ENCODE measurements around the gene INPP5B. TPM values are rescaled to one million over a fixed set of nuclear protein-coding genes. Genes with fewer than 3 reads are reported as not detected.

Gene INPP5B
- total and polyA plus RNA-seq, 9 of the 15 experiments (the other 6 are each of a cell fraction or from before 2014, with no cell fraction given): 14.1 to 28.7 (median 20.9) TPM

DNA sequence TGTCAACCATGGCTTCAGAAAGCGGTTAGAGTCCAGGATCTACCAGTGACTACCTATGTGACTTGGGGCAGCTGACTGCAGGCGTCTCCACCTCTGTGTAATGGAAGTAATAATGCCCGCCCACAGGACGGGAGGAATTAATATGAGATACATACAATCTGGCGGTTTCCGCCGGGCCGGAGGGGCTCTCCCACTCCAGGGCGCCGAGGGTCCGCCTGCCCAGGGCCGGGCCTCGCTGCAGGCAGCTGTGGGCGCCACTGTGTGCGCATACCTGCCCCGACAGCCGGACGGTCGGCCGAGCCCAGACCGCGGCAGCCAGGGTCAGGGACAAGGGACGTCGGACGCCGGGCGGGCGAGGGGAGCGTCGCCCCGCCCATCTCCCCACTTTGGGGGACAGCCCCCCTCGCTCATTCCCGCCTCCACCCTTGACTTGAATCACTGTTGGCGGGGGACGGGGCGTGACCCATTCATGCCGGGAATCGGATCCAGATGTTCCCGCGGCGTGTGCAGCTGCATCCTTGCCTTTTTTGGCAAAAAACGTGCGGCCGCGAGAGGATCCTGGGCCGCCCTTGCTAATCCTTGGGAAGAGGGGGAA, 49.0 kb upstream of the INPP5B start (continued):
- TF ChIP-seq STAT5A (IDR thresholded peaks at IDR 0.05; ENCODE audit: borderline replicate concordance, low read length) (no peak), ZNF75A (CRISPR knock-in tag; IDR thresholded peaks at IDR 0.05) (no peak), STAT5B (CRISPR knock-in tag; IDR thresholded peaks at IDR 0.05) (no peak), SAFB2 (IDR thresholded peaks at IDR 0.05; ENCODE audit: borderline replicate concordance, low read depth, low read length, severe bottlenecking) (no peak), MEF2A (IDR thresholded peaks at IDR 0.05; ENCODE audit: control insufficient read depth, low read depth, low read length) (no peak), KAT7 (CRISPR knock-in tag; IDR thresholded peaks at IDR 0.05; ENCODE audit: borderline replicate concordance) (no peak), KDM1A (IDR thresholded peaks at IDR 0.05) (no peak), RHOXF2B (CRISPR knock-in tag; conservative IDR thresholded peaks at IDR 0.05) (no peak), POLR2A (conservative IDR thresholded peaks at IDR 0.05) (peak; percentile 56), ESRRA (IDR thresholded peaks at IDR 0.05; ENCODE audit: borderline replicate concordance, low read depth) (no peak), ZNF239 (CRISPR knock-in tag; IDR thresholded peaks at IDR 0.05) (no peak), ADNP (tag; IDR thresholded peaks at IDR 0.05) (no peak)
- TF ChIP-seq, protein P1, sequence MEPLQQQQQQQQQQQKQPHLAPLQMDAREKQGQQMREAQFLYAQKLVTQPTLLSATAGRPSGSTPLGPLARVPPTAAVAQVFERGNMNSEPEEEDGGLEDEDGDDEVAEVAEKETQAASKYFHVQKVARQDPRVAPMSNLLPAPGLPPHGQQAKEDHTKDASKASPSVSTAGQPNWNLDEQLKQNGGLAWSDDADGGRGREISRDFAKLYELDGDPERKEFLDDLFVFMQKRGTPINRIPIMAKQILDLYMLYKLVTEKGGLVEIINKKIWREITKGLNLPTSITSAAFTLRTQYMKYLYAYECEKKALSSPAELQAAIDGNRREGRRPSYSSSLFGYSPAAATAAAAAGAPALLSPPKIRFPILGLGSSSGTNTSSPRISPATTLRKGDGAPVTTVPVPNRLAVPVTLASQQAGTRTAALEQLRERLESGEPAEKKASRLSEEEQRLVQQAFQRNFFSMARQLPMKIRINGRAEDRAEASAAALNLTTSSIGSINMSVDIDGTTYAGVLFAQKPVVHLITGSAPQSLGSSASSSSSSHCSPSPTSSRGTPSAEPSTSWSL (CRISPR knock-in tag; IDR thresholded peaks at IDR 0.05; ENCODE audit: borderline replicate concordance): no peak
- TF ChIP-seq, protein P2, sequence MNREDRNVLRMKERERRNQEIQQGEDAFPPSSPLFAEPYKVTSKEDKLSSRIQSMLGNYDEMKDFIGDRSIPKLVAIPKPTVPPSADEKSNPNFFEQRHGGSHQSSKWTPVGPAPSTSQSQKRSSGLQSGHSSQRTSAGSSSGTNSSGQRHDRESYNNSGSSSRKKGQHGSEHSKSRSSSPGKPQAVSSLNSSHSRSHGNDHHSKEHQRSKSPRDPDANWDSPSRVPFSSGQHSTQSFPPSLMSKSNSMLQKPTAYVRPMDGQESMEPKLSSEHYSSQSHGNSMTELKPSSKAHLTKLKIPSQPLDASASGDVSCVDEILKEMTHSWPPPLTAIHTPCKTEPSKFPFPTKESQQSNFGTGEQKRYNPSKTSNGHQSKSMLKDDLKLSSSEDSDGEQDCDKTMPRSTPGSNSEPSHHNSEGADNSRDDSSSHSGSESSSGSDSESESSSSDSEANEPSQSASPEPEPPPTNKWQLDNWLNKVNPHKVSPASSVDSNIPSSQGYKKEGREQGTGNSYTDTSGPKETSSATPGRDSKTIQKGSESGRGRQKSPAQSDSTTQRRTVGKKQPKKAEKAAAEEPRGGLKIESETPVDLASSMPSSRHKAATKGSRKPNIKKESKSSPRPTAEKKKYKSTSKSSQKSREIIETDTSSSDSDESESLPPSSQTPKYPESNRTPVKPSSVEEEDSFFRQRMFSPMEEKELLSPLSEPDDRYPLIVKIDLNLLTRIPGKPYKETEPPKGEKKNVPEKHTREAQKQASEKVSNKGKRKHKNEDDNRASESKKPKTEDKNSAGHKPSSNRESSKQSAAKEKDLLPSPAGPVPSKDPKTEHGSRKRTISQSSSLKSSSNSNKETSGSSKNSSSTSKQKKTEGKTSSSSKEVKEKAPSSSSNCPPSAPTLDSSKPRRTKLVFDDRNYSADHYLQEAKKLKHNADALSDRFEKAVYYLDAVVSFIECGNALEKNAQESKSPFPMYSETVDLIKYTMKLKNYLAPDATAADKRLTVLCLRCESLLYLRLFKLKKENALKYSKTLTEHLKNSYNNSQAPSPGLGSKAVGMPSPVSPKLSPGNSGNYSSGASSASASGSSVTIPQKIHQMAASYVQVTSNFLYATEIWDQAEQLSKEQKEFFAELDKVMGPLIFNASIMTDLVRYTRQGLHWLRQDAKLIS (CRISPR knock-in tag; IDR thresholded peaks at IDR 0.05): no peak
- TF ChIP-seq, protein P3, sequence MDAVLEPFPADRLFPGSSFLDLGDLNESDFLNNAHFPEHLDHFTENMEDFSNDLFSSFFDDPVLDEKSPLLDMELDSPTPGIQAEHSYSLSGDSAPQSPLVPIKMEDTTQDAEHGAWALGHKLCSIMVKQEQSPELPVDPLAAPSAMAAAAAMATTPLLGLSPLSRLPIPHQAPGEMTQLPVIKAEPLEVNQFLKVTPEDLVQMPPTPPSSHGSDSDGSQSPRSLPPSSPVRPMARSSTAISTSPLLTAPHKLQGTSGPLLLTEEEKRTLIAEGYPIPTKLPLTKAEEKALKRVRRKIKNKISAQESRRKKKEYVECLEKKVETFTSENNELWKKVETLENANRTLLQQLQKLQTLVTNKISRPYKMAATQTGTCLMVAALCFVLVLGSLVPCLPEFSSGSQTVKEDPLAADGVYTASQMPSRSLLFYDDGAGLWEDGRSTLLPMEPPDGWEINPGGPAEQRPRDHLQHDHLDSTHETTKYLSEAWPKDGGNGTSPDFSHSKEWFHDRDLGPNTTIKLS (IDR thresholded peaks at IDR 0.05; ENCODE audit: borderline replicate concordance, low read depth): no peak
- TF ChIP-seq, protein P4, sequence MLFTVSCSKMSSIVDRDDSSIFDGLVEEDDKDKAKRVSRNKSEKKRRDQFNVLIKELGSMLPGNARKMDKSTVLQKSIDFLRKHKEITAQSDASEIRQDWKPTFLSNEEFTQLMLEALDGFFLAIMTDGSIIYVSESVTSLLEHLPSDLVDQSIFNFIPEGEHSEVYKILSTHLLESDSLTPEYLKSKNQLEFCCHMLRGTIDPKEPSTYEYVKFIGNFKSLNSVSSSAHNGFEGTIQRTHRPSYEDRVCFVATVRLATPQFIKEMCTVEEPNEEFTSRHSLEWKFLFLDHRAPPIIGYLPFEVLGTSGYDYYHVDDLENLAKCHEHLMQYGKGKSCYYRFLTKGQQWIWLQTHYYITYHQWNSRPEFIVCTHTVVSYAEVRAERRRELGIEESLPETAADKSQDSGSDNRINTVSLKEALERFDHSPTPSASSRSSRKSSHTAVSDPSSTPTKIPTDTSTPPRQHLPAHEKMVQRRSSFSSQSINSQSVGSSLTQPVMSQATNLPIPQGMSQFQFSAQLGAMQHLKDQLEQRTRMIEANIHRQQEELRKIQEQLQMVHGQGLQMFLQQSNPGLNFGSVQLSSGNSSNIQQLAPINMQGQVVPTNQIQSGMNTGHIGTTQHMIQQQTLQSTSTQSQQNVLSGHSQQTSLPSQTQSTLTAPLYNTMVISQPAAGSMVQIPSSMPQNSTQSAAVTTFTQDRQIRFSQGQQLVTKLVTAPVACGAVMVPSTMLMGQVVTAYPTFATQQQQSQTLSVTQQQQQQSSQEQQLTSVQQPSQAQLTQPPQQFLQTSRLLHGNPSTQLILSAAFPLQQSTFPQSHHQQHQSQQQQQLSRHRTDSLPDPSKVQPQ (CRISPR knock-in tag; IDR thresholded peaks at IDR 0.05; ENCODE audit: borderline replicate concordance): no peak
- TF ChIP-seq, protein P5, sequence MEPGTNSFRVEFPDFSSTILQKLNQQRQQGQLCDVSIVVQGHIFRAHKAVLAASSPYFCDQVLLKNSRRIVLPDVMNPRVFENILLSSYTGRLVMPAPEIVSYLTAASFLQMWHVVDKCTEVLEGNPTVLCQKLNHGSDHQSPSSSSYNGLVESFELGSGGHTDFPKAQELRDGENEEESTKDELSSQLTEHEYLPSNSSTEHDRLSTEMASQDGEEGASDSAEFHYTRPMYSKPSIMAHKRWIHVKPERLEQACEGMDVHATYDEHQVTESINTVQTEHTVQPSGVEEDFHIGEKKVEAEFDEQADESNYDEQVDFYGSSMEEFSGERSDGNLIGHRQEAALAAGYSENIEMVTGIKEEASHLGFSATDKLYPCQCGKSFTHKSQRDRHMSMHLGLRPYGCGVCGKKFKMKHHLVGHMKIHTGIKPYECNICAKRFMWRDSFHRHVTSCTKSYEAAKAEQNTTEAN (CRISPR knock-in tag; IDR thresholded peaks at IDR 0.05): no peak

Measured in K562 (cell line).